H1 (cell line): ENCODE measurements around the gene DENND4A. TPM values are rescaled to one million over a fixed set of nuclear protein-coding genes. Genes with fewer than 3 reads are reported as not detected.

ENCODE experiments used
- CHD1 ChIP-seq: IDR thresholded peaks from 2 replicates; pipeline ENCODE4 v1.6.1; 2012; ENCODE audit warnings: low read depth, low read length, improper control_type of control experiment
- CHD2 ChIP-seq: IDR thresholded peaks from 2 replicates; pipeline ENCODE4 v1.6.1; 2012; ENCODE audit warnings: low read length, improper control_type of control experiment
- HDAC2 ChIP-seq, 2 experiments: fragments of 300-600 bp in 1 of 2; sonication (generic) in 1 of 2; IDR thresholded peaks; 2 replicates each; pipeline ENCODE4 v1.6.1; 2011 to 2012; ENCODE audit warnings: low read depth in 2 of 2, low read length in 2 of 2, mild to moderate bottlenecking in 2 of 2, moderate library complexity in 2 of 2, borderline replicate concordance in 1 of 2, inconsistent platforms in 1 of 2
- HDAC6 ChIP-seq: IDR thresholded peaks from one replicate; pipeline ENCODE4 v1.7.1; 2012; ENCODE audit warnings: low read depth, mild to moderate bottlenecking, inconsistent platforms, low read length, moderate library complexity
- NRF1 ChIP-seq: IDR thresholded peaks from 2 replicates; pipeline ENCODE4 v1.6.1; 2011; ENCODE audit warnings: mild to moderate bottlenecking, low read depth, low read length, improper control_type of control experiment
- SP1 ChIP-seq: IDR thresholded peaks from 2 replicates; pipeline ENCODE4 v1.6.1; 2011; ENCODE audit warnings: low read depth, low read length
- TCF12 ChIP-seq: IDR thresholded peaks from 2 replicates; pipeline ENCODE4 v1.6.1; 2011; ENCODE audit warnings: low read depth, mild to moderate bottlenecking, low read length
- USF2 ChIP-seq: IDR thresholded peaks from 2 replicates; pipeline ENCODE4 v1.6.1; 2011; ENCODE audit warnings: low read length, improper control_type of control experiment
- polyA plus RNA-seq, 7 experiments: library from polyadenylated mRNA; depleted of rRNA in 3 of 7; stranded (reverse) in 5 of 7; unstranded in 2 of 7; fragments of >200 nt in 5 of 7; fragments of 200-250 nt in 2 of 7; gene quantifications; 1 replicate in 5 of 7; 2 replicates in 1 of 7; 4 replicates in 1 of 7; pipeline versions ENCODE4 v1.2.1 to v1.2.3, GENCODE V29; 2011 to 2013; ENCODE audit warnings: missing spikeins in 2 of 7, mixed read lengths in 2 of 7
- total RNA-seq: library from RNA; stranded (reverse); fragmentation: NEBNext Ultra II Directional; extraction: Animal tissue kit (Norgen Biotek cat#: 25700); gene quantifications from 2 replicates; pipeline ENCODE4 v1.2.1, GENCODE V29; 2021
- TF ChIP-seq, protein P1 (sequence below): fragments of 300-600 bp; sonication (generic); IDR thresholded peaks from 2 replicates; pipeline ENCODE4 v1.7.1; 2012; ENCODE audit warnings: low read length, moderate library complexity, mild to moderate bottlenecking, inconsistent platforms; ENCODE audit not compliant: insufficient replicate concordance

Gene DENND4A
- total and polyA plus RNA-seq, 2 of the 8 experiments (the other 6 are each of a cell fraction or from before 2014, with no cell fraction given): 1.3 to 4.7 TPM

- TF ChIP-seq, protein P1, sequence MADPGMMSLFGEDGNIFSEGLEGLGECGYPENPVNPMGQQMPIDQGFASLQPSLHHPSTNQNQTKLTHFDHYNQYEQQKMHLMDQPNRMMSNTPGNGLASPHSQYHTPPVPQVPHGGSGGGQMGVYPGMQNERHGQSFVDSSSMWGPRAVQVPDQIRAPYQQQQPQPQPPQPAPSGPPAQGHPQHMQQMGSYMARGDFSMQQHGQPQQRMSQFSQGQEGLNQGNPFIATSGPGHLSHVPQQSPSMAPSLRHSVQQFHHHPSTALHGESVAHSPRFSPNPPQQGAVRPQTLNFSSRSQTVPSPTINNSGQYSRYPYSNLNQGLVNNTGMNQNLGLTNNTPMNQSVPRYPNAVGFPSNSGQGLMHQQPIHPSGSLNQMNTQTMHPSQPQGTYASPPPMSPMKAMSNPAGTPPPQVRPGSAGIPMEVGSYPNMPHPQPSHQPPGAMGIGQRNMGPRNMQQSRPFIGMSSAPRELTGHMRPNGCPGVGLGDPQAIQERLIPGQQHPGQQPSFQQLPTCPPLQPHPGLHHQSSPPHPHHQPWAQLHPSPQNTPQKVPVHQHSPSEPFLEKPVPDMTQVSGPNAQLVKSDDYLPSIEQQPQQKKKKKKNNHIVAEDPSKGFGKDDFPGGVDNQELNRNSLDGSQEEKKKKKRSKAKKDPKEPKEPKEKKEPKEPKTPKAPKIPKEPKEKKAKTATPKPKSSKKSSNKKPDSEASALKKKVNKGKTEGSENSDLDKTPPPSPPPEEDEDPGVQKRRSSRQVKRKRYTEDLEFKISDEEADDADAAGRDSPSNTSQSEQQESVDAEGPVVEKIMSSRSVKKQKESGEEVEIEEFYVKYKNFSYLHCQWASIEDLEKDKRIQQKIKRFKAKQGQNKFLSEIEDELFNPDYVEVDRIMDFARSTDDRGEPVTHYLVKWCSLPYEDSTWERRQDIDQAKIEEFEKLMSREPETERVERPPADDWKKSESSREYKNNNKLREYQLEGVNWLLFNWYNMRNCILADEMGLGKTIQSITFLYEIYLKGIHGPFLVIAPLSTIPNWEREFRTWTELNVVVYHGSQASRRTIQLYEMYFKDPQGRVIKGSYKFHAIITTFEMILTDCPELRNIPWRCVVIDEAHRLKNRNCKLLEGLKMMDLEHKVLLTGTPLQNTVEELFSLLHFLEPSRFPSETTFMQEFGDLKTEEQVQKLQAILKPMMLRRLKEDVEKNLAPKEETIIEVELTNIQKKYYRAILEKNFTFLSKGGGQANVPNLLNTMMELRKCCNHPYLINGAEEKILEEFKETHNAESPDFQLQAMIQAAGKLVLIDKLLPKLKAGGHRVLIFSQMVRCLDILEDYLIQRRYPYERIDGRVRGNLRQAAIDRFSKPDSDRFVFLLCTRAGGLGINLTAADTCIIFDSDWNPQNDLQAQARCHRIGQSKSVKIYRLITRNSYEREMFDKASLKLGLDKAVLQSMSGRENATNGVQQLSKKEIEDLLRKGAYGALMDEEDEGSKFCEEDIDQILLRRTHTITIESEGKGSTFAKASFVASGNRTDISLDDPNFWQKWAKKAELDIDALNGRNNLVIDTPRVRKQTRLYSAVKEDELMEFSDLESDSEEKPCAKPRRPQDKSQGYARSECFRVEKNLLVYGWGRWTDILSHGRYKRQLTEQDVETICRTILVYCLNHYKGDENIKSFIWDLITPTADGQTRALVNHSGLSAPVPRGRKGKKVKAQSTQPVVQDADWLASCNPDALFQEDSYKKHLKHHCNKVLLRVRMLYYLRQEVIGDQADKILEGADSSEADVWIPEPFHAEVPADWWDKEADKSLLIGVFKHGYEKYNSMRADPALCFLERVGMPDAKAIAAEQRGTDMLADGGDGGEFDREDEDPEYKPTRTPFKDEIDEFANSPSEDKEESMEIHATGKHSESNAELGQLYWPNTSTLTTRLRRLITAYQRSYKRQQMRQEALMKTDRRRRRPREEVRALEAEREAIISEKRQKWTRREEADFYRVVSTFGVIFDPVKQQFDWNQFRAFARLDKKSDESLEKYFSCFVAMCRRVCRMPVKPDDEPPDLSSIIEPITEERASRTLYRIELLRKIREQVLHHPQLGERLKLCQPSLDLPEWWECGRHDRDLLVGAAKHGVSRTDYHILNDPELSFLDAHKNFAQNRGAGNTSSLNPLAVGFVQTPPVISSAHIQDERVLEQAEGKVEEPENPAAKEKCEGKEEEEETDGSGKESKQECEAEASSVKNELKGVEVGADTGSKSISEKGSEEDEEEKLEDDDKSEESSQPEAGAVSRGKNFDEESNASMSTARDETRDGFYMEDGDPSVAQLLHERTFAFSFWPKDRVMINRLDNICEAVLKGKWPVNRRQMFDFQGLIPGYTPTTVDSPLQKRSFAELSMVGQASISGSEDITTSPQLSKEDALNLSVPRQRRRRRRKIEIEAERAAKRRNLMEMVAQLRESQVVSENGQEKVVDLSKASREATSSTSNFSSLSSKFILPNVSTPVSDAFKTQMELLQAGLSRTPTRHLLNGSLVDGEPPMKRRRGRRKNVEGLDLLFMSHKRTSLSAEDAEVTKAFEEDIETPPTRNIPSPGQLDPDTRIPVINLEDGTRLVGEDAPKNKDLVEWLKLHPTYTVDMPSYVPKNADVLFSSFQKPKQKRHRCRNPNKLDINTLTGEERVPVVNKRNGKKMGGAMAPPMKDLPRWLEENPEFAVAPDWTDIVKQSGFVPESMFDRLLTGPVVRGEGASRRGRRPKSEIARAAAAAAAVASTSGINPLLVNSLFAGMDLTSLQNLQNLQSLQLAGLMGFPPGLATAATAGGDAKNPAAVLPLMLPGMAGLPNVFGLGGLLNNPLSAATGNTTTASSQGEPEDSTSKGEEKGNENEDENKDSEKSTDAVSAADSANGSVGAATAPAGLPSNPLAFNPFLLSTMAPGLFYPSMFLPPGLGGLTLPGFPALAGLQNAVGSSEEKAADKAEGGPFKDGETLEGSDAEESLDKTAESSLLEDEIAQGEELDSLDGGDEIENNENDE: no peak
- TF ChIP-seq CHD1 (no peak), HDAC6 (no peak), HDAC2 (IDR thresholded peaks at IDR 0.05; ENCODE audit: borderline replicate concordance in 1 of 2, low read depth in 2 of 2, low read length in 2 of 2) (no peak), SP1 (no peak), USF2 (no peak), TCF12 (no peak), CHD2 (no peak), NRF1 (no peak)
These were observed 25.4 kb downstream of the DENND4A start (continued) for GRCh38 chr15:65766422-65767263.
